ENCODE results near the gene R3HDM1.

GRCh38 chr2:135633582-135633981 is 102.3 kb downstream of the R3HDM1 start:
- TF ChIP-seq, protein P1, sequence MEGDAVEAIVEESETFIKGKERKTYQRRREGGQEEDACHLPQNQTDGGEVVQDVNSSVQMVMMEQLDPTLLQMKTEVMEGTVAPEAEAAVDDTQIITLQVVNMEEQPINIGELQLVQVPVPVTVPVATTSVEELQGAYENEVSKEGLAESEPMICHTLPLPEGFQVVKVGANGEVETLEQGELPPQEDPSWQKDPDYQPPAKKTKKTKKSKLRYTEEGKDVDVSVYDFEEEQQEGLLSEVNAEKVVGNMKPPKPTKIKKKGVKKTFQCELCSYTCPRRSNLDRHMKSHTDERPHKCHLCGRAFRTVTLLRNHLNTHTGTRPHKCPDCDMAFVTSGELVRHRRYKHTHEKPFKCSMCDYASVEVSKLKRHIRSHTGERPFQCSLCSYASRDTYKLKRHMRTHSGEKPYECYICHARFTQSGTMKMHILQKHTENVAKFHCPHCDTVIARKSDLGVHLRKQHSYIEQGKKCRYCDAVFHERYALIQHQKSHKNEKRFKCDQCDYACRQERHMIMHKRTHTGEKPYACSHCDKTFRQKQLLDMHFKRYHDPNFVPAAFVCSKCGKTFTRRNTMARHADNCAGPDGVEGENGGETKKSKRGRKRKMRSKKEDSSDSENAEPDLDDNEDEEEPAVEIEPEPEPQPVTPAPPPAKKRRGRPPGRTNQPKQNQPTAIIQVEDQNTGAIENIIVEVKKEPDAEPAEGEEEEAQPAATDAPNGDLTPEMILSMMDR (IDR thresholded peaks at IDR 0.05), result peak in 2 of 5 experiments; percentile 27 to 34
- no peak for TF ChIP-seq POLR2A (IDR thresholded peaks at IDR 0.05)
- TF ChIP-seq POLR2AphosphoS5 (IDR thresholded peaks at IDR 0.05), result no peak
- TF ChIP-seq EP300 (IDR thresholded peaks at IDR 0.05; ENCODE audit: low read depth), result no peak
